ENCODE measurements around the gene KIF20A. TPM values are rescaled to one million over a fixed set of nuclear protein-coding genes. Genes with fewer than 3 reads are reported as not detected.
A peak's percentile ranks its signal among the peaks of the same experiment; 100 is the strongest.
"Not testable (repeated sequence)": the region's sequence is repeated elsewhere in the genome, so short reads cannot be mapped to it uniquely, and the experiment has no call there.

KIF20A gene
- total RNA-seq, 2 donors from 2014 or later: 0.13 to 1.1 TPM

GRCh38 chr5:138180183-138180782 lies 1.4 kb downstream of the KIF20A start:
- no peak for ATAC-seq
- intact Hi-C loops (cut with DNase I): no loop called here

GRCh38 chr5:138180841-138181240 lies 1.9 kb downstream of the KIF20A start:
- no peak for DNase-seq
- ATAC-seq: no peak
- intact Hi-C loops (cut with DNase I): no loop called here

More at GRCh38 chr5:138180183-138180782, 1.4 kb downstream of the KIF20A start:
- DNase-seq: no peak

- intact Hi-C loops (cut with DNase I): no loop called here
- DNase-seq: no peak
- no peak for ATAC-seq
These were observed 3.9 kb downstream of the KIF20A start for GRCh38 chr5:138182808-138183207.

GRCh38 chr5:138186002-138186447 lies 7.1 kb downstream of the KIF20A start:
- no peak for ATAC-seq
- no peak for DNase-seq
- intact Hi-C loops (cut with DNase I): no loop called here

- ATAC-seq (no peak), DNase-seq (no peak)
- intact Hi-C loops (cut with DNase I): no loop called here
These were observed 9.7 kb downstream of the KIF20A start for GRCh38 chr5:138188626-138189025.

GRCh38 chr5:138192826-138193225 lies 13.9 kb downstream of the KIF20A start:
- ATAC-seq: no peak
- DNase-seq: no peak
- intact Hi-C loops (cut with DNase I): no loop called here

GRCh38 chr5:138193859-138194258 lies 14.9 kb downstream of the KIF20A start:
- intact Hi-C loops (cut with DNase I); ATAC-seq; DNase-seq: not testable (repeated sequence)

- intact Hi-C loops (cut with DNase I): no loop called here
- no peak for DNase-seq
- no peak for ATAC-seq
These were observed 32.1 kb downstream of the KIF20A start for GRCh38 chr5:138210985-138211384.

- ATAC-seq: peak; percentile 4 to 17
- intact Hi-C loops (cut with DNase I): no loop called here
- peak; percentile 23 for DNase-seq
These were observed 33.9 kb downstream of the KIF20A start for GRCh38 chr5:138212828-138213160.

GRCh38 chr5:138213161-138214029 lies 34.5 kb downstream of the KIF20A start, which contains the start of gene CDC23:
TSS of gene CDC23 (minus strand) at chr5:138213323. CDS start at chr5:138213312, 11 bp downstream.
- DNase-seq: peak; percentile 92
- intact Hi-C loops (cut with DNase I): no loop called here
- peak; percentile 98 to 99 for ATAC-seq

GRCh38 chr5:138216799-138217198 lies 37.9 kb downstream of the KIF20A start:
- ATAC-seq (no peak), DNase-seq (no peak)
- intact Hi-C loops (cut with DNase I): no loop called here

GRCh38 chr5:138223532-138223931 lies 44.6 kb downstream of the KIF20A start:
- DNase-seq: no peak
- intact Hi-C loops (cut with DNase I): loop anchor here in 1 of 2 donors (5.0 kb wide), 1 partner anchor 54 kb away; no protein-coding TSS in a partner anchor
- no peak for ATAC-seq

- intact Hi-C loops (cut with DNase I): loop anchor here (1.0 to 5.0 kb wide), 2 partner anchors 53 to 59 kb away; no protein-coding TSS in a partner anchor
- no peak for DNase-seq
- ATAC-seq: no peak
These were observed 45.8 kb downstream of the KIF20A start for GRCh38 chr5:138224712-138225111.

- ATAC-seq (no peak), DNase-seq (no peak)
- intact Hi-C loops (cut with DNase I): no loop called here
These were observed 48.0 kb downstream of the KIF20A start for GRCh38 chr5:138226910-138227309.

GRCh38 chr5:138229387-138229786 lies 50.5 kb downstream of the KIF20A start:
- DNase-seq (no peak), ATAC-seq (no peak)
- intact Hi-C loops (cut with DNase I): no loop called here

GRCh38 chr5:138230261-138230660 lies 51.3 kb downstream of the KIF20A start:
- ATAC-seq (peak; percentile 92 to 95), DNase-seq (peak; percentile 76)

GRCh38 chr5:138230981-138231589 lies 52.2 kb downstream of the KIF20A start:
- ATAC-seq (peak; percentile 60 to 68), DNase-seq (no peak)
- intact Hi-C loops (cut with DNase I): no loop called here

More at GRCh38 chr5:138230261-138230660, 51.3 kb downstream of the KIF20A start:
- intact Hi-C loops (cut with DNase I): no loop called here

GRCh38 chr5:138233280-138233679 lies 54.4 kb downstream of the KIF20A start:
- ATAC-seq (no peak), DNase-seq (no peak)
- intact Hi-C loops (cut with DNase I): no loop called here

- ATAC-seq (no peak), DNase-seq (no peak)
- intact Hi-C loops (cut with DNase I): no loop called here
These were observed 55.7 kb downstream of the KIF20A start for GRCh38 chr5:138234651-138235050.

Measured in left cardiac atrium (tissue), 4 donors.